Suprapubic skin (tissue), 3 donors: ENCODE results near the gene POP5.

Experiments used
- CTCF ChIP-seq, 2 donors: fragments of 200-600 bp in 1 of 2; fragments of 450-650 bp in 1 of 2; sonication (generic) in 1 of 2; IDR thresholded peaks; one replicate each; pipeline ENCODE4 v1.5.1; 2016 to 2019; ENCODE audit warnings: antibody characterized with exemption in 2 of 2, mild to moderate bottlenecking in 1 of 2, moderate library complexity in 1 of 2
- EP300 ChIP-seq: sonication (generic); formaldehyde crosslinking; IDR thresholded peaks from one replicate; pipeline ENCODE4 v1.6.1; 2017; ENCODE audit warnings: antibody characterized with exemption

GRCh38 chr12:120596901-120597300 is 15.7 kb upstream of the POP5 start:
- TF ChIP-seq CTCF (IDR thresholded peaks at IDR 0.05) (no peak), EP300 (no peak)
